HG03196 (cell line): Measurements from ENCODE around the gene WIPI1.
"Not testable (repeated sequence)": the region's sequence is repeated elsewhere in the genome, so short reads cannot be mapped to it uniquely, and the experiment has no call there.

Experiments
- ATAC-seq: cut with Tn5 transposase; IDR thresholded peaks from one replicate; pipeline ENCODE4 v1.9.1; 2021; ENCODE audit not compliant: unreplicated experiment

Gene WIPI1

GRCh38 chr17:68457168-68457538, at the start of gene WIPI1:
Gene WIPI1 (minus strand): TSS chr17:68457496. CDS start chr17:68457421, 75 bp downstream.
- ATAC-seq = peak; percentile 29

- no peak for ATAC-seq
These were observed 48.7 kb upstream of the WIPI1 start for GRCh38 chr17:68505951-68506350.

- ATAC-seq = no peak
These were observed 43.8 kb upstream of the WIPI1 start for GRCh38 chr17:68501074-68501473.

- no peak for ATAC-seq
These were observed 42.3 kb upstream of the WIPI1 start for GRCh38 chr17:68499587-68499986.

- peak; percentile 25 for ATAC-seq
These were observed 41.4 kb upstream of the WIPI1 start for GRCh38 chr17:68498479-68499326.

- peak; percentile 91 for ATAC-seq
These were observed 40.6 kb upstream of the WIPI1 start for GRCh38 chr17:68497885-68498319.

- ATAC-seq = no peak
These were observed 37.8 kb upstream of the WIPI1 start for GRCh38 chr17:68495081-68495480.

- not testable (repeated sequence) for ATAC-seq
These were observed 35.2 kb upstream of the WIPI1 start for GRCh38 chr17:68492394-68493054.

GRCh38 chr17:68491381-68492231, 34.3 kb upstream of the WIPI1 start:
- no peak for ATAC-seq

- no peak for ATAC-seq
These were observed 32.6 kb upstream of the WIPI1 start for GRCh38 chr17:68489919-68490318.

GRCh38 chr17:68484458-68484857, 27.2 kb upstream of the WIPI1 start:
- no peak for ATAC-seq

- no peak for ATAC-seq
These were observed 25.3 kb upstream of the WIPI1 start for GRCh38 chr17:68482576-68483041.

- no peak for ATAC-seq
These were observed 23.6 kb upstream of the WIPI1 start for GRCh38 chr17:68480885-68481284.

- no peak for ATAC-seq
These were observed 13.7 kb upstream of the WIPI1 start for GRCh38 chr17:68470961-68471360.

GRCh38 chr17:68468788-68469187, 11.5 kb upstream of the WIPI1 start:
- no peak for ATAC-seq

- no peak for ATAC-seq
These were observed 11.0 kb upstream of the WIPI1 start for GRCh38 chr17:68468334-68468733.

GRCh38 chr17:68463211-68464019, 6.1 kb upstream of the WIPI1 start:
- ATAC-seq = no peak

GRCh38 chr17:68462381-68463210, 5.3 kb upstream of the WIPI1 start:
- ATAC-seq = peak; percentile 41

GRCh38 chr17:68461589-68461988, 4.3 kb upstream of the WIPI1 start:
- ATAC-seq = no peak
